Uterus (tissue), 2 donors: Measurements from ENCODE around the gene S100A13.

Source experiments
- CTCF ChIP-seq, 4 experiments: fragments of 200-600 bp in 2 of 4; fragments of 450-650 bp in 2 of 4; sonication (generic) in 2 of 4; IDR thresholded peaks; one replicate each; pipeline ENCODE4 v1.5.1; 2016 to 2019; ENCODE audit warnings: antibody characterized with exemption in 4 of 4, mild to moderate bottlenecking in 2 of 4, moderate library complexity in 1 of 4
- POLR2A ChIP-seq, 2 donors: fragments of 450-650 bp; IDR thresholded peaks; one replicate each; pipeline ENCODE4 v1.6.1; 2016; ENCODE audit warnings: antibody characterized with exemption in 2 of 2, mild to moderate bottlenecking in 1 of 2, moderate library complexity in 1 of 2

GRCh38 chr1:153648000-153648643 lies 20.8 kb upstream of the S100A13 start:
- TF ChIP-seq CTCF (IDR thresholded peaks at IDR 0.05): no peak
- no peak for TF ChIP-seq POLR2A (IDR thresholded peaks at IDR 0.05)
